T-helper 2 cell treated with Interferon-gamma antibody and Interleukin-4, amounts not matched to agents 5 μg/mL and 100 μg/mL, for 36 hours (primary cell): ENCODE measurements around the gene STARD3NL.
"Not testable (repeated sequence)": the region's sequence is repeated elsewhere in the genome, so short reads cannot be mapped to it uniquely, and the experiment has no call there.

Source experiments
- DNase-seq: peaks from one replicate; pipeline ENCODE4 v3.0.0; 2021; ENCODE audit warnings: low spot score
- H3K27ac Mint-ChIP-seq: one replicate; pipeline ENCODE4 v1.8.0; 2021; ENCODE audit warnings: mild to moderate bottlenecking, mixed read lengths
- H3K27me3 Mint-ChIP-seq: one replicate; pipeline ENCODE4 v1.8.0; 2021; ENCODE audit warnings: low read depth, mixed read lengths
- H3K36me3 Mint-ChIP-seq: one replicate; pipeline ENCODE4 v1.8.0; 2021; ENCODE audit warnings: low read depth, mixed read lengths
- H3K4me1 Mint-ChIP-seq: one replicate; pipeline ENCODE4 v1.8.0; 2021; ENCODE audit warnings: low read depth, mixed read lengths
- H3K4me3 Mint-ChIP-seq: one replicate; pipeline ENCODE4 v1.8.0; 2022; ENCODE audit warnings: mild to moderate bottlenecking, moderate library complexity, mixed read lengths
- H3K9me3 Mint-ChIP-seq: one replicate; pipeline ENCODE4 v1.8.0; 2021; ENCODE audit warnings: mixed read lengths

Gene STARD3NL

GRCh38 chr7:38169847-38170246 is 8.2 kb upstream of the STARD3NL start:
- Mint-ChIP-seq H3K36me3 (no peaks in the 10 kb centered on the region), H3K4me3 (no peak overlapping the region), H3K27me3 (peaks cover 36% of the 10 kb centered on the region), H3K27ac (no peak overlapping the region), H3K4me1 (peaks cover 24% of the 10 kb centered on the region), H3K9me3 (peaks cover 4% of the 10 kb centered on the region)
- no peak for DNase-seq

GRCh38 chr7:38171623-38172391 is 6.2 kb upstream of the STARD3NL start:
- H3K27ac Mint-ChIP-seq = no peak overlapping the region
- no peaks in the 10 kb centered on the region for H3K36me3 Mint-ChIP-seq
- peak overlapping the region; percentile 19 for H3K4me3 Mint-ChIP-seq
- no peak for DNase-seq
- H3K4me1 Mint-ChIP-seq = peaks cover 24% of the 10 kb centered on the region
- H3K9me3 Mint-ChIP-seq = peaks cover 4% of the 10 kb centered on the region
- peaks cover 27% of the 10 kb centered on the region for H3K27me3 Mint-ChIP-seq

GRCh38 chr7:38175547-38175946 is 2.5 kb upstream of the STARD3NL start:
- not testable (repeated sequence) for H3K36me3 Mint-ChIP-seq, H3K9me3 Mint-ChIP-seq, H3K4me3 Mint-ChIP-seq, DNase-seq, H3K27ac Mint-ChIP-seq, H3K27me3 Mint-ChIP-seq
- H3K4me1 Mint-ChIP-seq = peaks cover 38% of the 10 kb centered on the region

- no peaks in the 10 kb centered on the region for H3K36me3 Mint-ChIP-seq
- no peak for DNase-seq
- peaks cover 4% of the 10 kb centered on the region for H3K9me3 Mint-ChIP-seq
- H3K4me1 Mint-ChIP-seq = peaks cover 34% of the 10 kb centered on the region
- peak overlapping the region; percentile 97 for H3K4me3 Mint-ChIP-seq
- H3K27me3 Mint-ChIP-seq = no peaks in the 10 kb centered on the region
- H3K27ac Mint-ChIP-seq = peak overlapping the region; percentile 96
Measured at GRCh38 chr7:38177621-38178003, 433 bp upstream of the STARD3NL start.

- Mint-ChIP-seq H3K9me3 (peaks cover 2% of the 10 kb centered on the region), H3K4me3 (peak overlapping the region; percentile 97), H3K36me3 (peaks cover 2% of the 10 kb centered on the region), H3K4me1 (peaks cover 37% of the 10 kb centered on the region), H3K27ac (peak overlapping the region; percentile 92), H3K27me3 (no peaks in the 10 kb centered on the region)
- no peak for DNase-seq
Measured at GRCh38 chr7:38178695-38179344, 775 bp downstream of the STARD3NL start.

- no peak for DNase-seq
- Mint-ChIP-seq H3K27ac (peak overlapping the region; percentile 46), H3K4me1 (peaks cover 41% of the 10 kb centered on the region), H3K27me3 (no peaks in the 10 kb centered on the region), H3K36me3 (peaks cover 7% of the 10 kb centered on the region), H3K9me3 (peaks cover 4% of the 10 kb centered on the region), H3K4me3 (peak overlapping the region; percentile 97)
Measured at GRCh38 chr7:38179776-38180226, 1.8 kb downstream of the STARD3NL start.

- peaks cover 4% of the 10 kb centered on the region for H3K9me3 Mint-ChIP-seq
- H3K4me3 Mint-ChIP-seq = no peak overlapping the region
- no peak overlapping the region for H3K27ac Mint-ChIP-seq
- H3K4me1 Mint-ChIP-seq = peaks cover 41% of the 10 kb centered on the region
- no peak for DNase-seq
- H3K27me3 Mint-ChIP-seq = no peaks in the 10 kb centered on the region
- H3K36me3 Mint-ChIP-seq = peaks cover 16% of the 10 kb centered on the region
Measured at GRCh38 chr7:38181111-38181510, 3.1 kb downstream of the STARD3NL start.

GRCh38 chr7:38182450-38182849 is 4.4 kb downstream of the STARD3NL start:
- Mint-ChIP-seq H3K36me3 (peaks cover 16% of the 10 kb centered on the region), H3K27ac (no peak overlapping the region), H3K4me3 (no peak overlapping the region), H3K27me3 (no peaks in the 10 kb centered on the region), H3K4me1 (peaks cover 42% of the 10 kb centered on the region), H3K9me3 (peaks cover 4% of the 10 kb centered on the region)
- DNase-seq = no peak

- H3K27ac Mint-ChIP-seq = no peak overlapping the region
Measured at GRCh38 chr7:38185395-38186307, 7.6 kb downstream of the STARD3NL start.

GRCh38 chr7:38186593-38187314 is 8.7 kb downstream of the STARD3NL start:
- peaks cover 20% of the 10 kb centered on the region for H3K4me1 Mint-ChIP-seq

More at GRCh38 chr7:38185395-38186307, 7.6 kb downstream of the STARD3NL start:
- peaks cover 25% of the 10 kb centered on the region for H3K4me1 Mint-ChIP-seq
- H3K9me3 Mint-ChIP-seq = peaks cover 4% of the 10 kb centered on the region
- H3K36me3 Mint-ChIP-seq = peaks cover 18% of the 10 kb centered on the region
- no peaks in the 10 kb centered on the region for H3K27me3 Mint-ChIP-seq
- DNase-seq = no peak
- no peak overlapping the region for H3K4me3 Mint-ChIP-seq

GRCh38 chr7:38187794-38188440 is 9.9 kb downstream of the STARD3NL start:
- peaks cover 20% of the 10 kb centered on the region for H3K4me1 Mint-ChIP-seq
- DNase-seq = no peak
- H3K27ac Mint-ChIP-seq = no peak overlapping the region
- peaks cover 29% of the 10 kb centered on the region for H3K36me3 Mint-ChIP-seq
- no peaks in the 10 kb centered on the region for H3K27me3 Mint-ChIP-seq
- H3K9me3 Mint-ChIP-seq = peaks cover 14% of the 10 kb centered on the region
- no peak overlapping the region for H3K4me3 Mint-ChIP-seq

More at GRCh38 chr7:38186593-38187314, 8.7 kb downstream of the STARD3NL start:
- Mint-ChIP-seq H3K4me3 (no peak overlapping the region), H3K27ac (no peak overlapping the region), H3K27me3 (no peaks in the 10 kb centered on the region), H3K9me3 (peaks cover 8% of the 10 kb centered on the region), H3K36me3 (peaks cover 21% of the 10 kb centered on the region)
- no peak for DNase-seq

GRCh38 chr7:38189231-38189938 is 11.3 kb downstream of the STARD3NL start:
- H3K4me3 Mint-ChIP-seq = no peak overlapping the region
- no peak overlapping the region for H3K27ac Mint-ChIP-seq
- DNase-seq = no peak
- H3K4me1 Mint-ChIP-seq = peaks cover 11% of the 10 kb centered on the region
- peaks cover 24% of the 10 kb centered on the region for H3K36me3 Mint-ChIP-seq
- H3K27me3 Mint-ChIP-seq = no peaks in the 10 kb centered on the region
- H3K9me3 Mint-ChIP-seq = peaks cover 9% of the 10 kb centered on the region
